GM23248 (cell line): Measurements from ENCODE around the gene EGFLAM.

ENCODE experiments used
- EZH2 ChIP-seq: fragments of 200-600 bp; sonication (generic); IDR thresholded peaks from 2 replicates; pipeline ENCODE4 v1.6.1; 2018; ENCODE audit warnings: antibody characterized with exemption, mild to moderate bottlenecking; ENCODE audit not compliant: insufficient read depth, poor library complexity, severe bottlenecking
- EZH2phosphoT487 ChIP-seq: fragments of 200-600 bp; sonication (generic); IDR thresholded peaks from 2 replicates; pipeline ENCODE4 v1.6.1; 2018; ENCODE audit warnings: antibody characterized with exemption, moderate library complexity, mild to moderate bottlenecking, low read depth; ENCODE audit not compliant: insufficient read depth

DNA sequence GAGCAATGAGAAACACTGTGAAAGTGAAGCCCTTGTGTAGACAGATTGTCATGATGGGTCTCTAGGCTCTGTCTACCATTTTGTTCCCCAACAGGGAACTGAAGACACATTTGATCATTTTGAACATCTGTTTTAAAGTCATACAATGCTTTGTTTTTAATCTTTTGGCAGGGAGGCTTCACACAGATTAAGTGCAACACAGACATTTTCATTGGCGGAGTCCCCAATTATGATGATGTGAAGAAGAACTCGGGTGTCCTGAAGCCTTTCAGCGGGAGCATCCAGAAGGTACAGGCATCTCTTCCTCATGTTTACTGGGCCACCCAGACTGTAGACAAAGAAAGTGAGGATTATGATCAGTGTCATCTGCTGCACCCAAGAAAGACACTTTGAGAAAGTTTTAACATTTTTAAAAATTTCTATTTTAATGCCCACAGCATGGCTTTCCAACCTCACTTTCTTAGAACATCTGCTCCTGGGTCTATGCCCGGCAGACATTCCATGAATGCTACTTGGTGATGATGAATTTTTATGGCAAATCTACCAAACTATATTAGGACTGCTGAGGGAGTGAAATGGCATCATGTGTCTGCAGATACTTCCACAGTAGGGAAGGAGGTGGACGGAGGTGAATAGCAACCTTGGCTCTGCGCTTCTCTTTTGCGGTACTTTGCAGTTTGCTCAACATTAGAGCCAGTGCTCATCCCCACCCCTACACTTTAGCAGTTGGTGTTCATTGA lies 176.8 kb downstream of the EGFLAM start:
- TF ChIP-seq EZH2phosphoT487 (no peak), EZH2 (no peak)
